ENCODE data around the gene FEM1A.
"Not testable (repeated sequence)": the region's sequence is repeated elsewhere in the genome, so short reads cannot be mapped to it uniquely, and the experiment has no call there.

Gene FEM1A

GRCh38 chr19:4774136-4774535, 17.4 kb upstream of the FEM1A start:
- no peak for DNase-seq

- DNase-seq: no peak
These were observed 15.8 kb upstream of the FEM1A start for GRCh38 chr19:4775627-4776152.

DNA sequence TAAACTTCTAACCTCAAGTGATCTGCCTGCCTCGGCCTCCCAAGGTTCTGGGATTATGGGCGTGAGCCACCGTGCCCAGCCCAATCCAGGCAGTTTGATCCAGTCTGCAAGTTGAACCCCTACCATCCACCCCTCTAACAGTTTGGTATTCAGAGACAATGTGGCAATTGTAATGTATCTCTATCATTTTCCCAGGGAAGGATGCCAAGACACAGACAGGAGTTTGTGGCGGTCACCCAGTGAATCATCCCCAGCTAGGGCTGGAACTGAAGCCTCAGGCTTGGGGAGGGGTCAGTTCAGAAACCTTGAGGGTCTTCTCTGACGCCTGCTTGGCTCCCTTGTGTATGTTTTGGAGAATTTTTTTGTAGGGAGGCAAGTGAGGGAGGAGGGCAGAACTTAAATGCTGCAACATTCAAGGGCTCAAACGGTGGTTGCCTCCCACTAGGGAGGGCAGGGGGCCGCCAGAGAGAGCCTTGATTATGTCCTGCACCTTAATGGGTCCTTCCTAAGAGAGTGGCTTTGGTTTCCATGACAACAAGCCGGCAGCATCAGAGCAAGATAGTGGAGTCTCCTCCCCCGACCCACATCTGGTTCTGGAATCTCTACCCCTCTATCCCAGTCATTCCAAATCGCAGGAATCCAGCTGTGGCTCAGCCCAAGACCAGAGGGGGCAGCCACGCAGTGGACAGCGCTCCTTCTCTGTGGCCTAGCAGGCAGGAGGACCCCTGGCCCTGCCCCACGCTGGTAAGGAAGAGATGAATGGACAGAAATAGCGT, 14.9 kb upstream of the FEM1A start:
- DNase-seq: no peak

GRCh38 chr19:4778124-4778523, 13.4 kb upstream of the FEM1A start:
- not testable (repeated sequence) for DNase-seq

- DNase-seq: no peak
These were observed 10.7 kb upstream of the FEM1A start for GRCh38 chr19:4780860-4781259.

DNA sequence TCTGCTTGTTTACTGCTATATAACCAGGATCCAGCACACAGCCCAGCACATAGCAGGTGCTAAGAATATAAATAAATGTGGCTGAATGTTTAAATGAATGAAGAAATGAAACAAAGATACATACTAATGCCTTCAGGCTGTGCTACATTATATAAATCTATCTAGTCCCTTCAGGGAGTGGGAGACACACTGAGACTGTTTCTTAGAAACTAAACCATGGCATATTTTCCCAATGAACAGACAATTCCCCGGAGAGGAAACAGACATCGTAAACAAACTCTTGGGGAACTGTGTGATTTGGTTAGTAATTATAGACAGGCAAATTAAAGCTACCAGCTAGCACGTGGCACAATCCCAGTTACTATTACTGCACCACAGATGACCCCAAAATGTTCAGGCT, 9.7 kb upstream of the FEM1A start:
- no peak for DNase-seq

GRCh38 chr19:4786412-4787016, 5.0 kb upstream of the FEM1A start:
- DNase-seq: not testable (repeated sequence)

DNA sequence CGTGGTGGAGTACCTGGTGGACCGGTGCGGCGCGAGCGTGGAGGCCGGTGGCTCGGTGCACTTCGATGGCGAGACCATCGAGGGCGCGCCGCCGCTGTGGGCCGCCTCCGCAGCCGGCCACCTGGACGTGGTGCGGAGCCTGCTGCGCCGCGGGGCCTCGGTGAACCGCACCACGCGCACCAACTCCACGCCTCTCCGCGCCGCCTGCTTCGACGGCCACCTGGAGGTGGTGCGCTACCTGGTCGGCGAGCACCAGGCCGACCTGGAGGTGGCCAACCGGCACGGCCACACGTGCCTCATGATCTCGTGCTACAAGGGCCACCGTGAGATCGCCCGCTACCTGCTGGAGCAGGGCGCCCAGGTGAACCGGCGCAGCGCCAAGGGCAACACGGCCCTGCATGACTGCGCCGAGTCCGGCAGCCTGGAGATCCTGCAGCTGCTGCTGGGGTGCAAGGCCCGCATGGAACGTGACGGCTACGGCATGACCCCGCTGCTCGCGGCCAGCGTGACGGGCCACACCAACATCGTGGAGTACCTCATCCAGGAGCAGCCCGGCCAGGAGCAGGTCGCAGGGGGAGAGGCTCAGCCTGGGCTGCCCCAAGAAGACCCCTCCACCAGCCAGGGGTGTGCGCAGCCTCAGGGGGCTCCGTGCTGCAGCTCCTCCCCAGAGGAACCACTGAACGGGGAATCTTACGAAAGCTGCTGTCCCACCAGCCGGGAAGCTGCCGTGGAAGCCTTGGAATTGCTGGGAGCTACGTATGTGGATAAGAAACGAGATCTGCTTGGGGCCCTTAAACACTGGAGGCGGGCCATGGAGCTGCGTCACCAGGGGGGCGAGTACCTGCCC, 708 bp downstream of the FEM1A start:
- DNase-seq: not testable (repeated sequence)

DNA sequence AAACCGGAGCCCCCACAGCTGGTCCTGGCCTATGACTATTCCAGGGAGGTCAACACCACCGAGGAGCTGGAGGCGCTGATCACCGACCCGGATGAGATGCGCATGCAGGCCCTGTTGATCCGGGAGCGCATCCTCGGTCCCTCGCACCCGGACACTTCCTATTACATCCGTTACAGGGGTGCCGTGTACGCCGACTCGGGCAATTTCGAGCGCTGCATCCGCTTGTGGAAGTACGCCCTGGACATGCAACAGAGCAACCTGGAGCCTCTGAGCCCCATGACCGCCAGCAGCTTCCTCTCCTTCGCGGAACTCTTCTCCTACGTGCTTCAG, 1.3 kb downstream of the FEM1A start:
- DNase-seq: not testable (repeated sequence)

- DNase-seq: not testable (repeated sequence)
These were observed 1.7 kb downstream of the FEM1A start for GRCh38 chr19:4793278-4793677.

- no peak for DNase-seq
These were observed 3.4 kb downstream of the FEM1A start for GRCh38 chr19:4794971-4795370.

DNA sequence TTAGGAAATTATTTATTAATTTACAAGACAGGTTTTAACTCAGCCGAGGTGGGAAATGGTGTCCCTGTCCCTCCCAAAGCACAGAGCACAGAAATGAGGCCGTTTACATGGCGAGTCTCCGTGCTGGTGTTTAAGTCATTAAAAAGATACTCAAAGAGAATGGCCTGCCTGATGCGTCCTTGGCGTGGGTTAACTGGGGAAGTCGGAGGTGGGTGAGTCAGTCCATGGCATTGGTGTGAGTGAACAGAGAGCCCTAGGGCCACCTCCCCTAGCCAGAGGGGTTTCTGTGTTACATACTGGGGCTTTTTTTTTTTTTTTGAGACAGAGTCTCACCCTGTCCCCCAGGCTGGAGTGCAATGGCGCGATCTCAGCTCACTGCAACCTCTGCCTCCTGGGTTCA, 3.9 kb downstream of the FEM1A start:
- DNase-seq: no peak

GRCh38 chr19:4800591-4801081, 9.1 kb downstream of the FEM1A start:
- no peak for DNase-seq

DNA sequence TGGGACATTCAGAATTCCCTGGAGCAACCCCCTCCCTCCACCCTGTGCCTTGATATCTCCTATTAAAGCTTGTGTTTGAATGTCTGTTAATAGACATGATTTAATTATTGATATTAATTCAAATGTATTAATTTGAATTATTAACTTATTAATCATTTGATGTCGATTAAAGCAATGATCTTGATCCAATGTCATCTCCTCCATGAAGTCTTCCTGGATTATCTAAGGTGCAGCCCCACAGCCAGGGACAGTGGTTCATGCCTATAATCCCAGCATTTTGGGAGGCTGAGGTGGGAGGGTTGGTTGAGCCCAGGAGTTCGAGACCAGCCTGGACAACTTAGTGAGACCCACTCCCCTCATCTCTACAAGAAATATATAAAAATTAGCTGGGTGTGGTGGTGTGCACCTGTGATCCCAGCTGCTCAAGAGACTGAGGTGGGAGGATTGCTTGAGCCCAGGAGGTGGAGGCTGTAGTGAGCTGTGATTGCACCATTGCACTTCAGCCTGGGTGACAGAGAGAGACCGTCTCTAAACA, 9.6 kb downstream of the FEM1A start:
- no peak for DNase-seq

DNA sequence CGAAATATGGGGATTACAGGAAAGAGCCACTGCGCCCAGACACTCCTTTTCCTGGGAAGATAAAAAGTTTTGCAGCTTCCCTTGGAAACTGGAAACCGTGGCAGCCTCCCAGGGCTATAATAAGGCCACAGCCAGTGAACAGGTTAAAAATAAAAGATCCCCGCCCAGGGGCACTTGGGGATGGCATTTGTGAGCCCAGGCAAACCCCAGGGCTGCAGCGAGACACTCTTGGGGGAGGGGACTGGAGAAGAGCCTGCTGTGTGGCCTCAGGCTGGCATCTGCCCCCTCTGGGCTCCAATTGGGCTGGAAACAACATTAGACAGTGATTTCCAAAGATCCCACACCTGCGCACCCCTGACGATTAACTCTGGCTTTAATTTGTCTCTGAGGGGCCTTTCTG, 11.2 kb downstream of the FEM1A start:
- DNase-seq: no peak

- DNase-seq: no peak
These were observed 12.5 kb downstream of the FEM1A start for GRCh38 chr19:4803736-4804695.

DNA sequence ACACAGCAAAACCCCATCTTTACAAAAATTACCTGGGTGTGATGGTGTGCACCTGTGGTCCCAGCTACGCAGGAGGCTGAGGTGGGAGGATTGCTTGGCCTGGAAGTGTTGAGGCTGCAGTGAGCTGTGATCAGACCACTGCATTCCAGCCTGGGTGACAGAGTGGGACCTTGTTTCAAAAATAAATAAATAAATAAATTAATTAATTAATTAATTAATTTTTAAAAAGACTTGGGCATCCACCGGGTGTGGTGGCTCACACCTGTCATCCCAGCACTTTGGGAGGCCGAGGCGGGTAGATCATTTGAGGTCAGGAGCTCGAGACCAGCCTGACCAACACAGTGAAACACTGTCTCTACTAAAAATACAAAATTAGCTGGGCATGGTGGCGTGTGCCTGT, 13.6 kb downstream of the FEM1A start:
- not testable (repeated sequence) for DNase-seq

DNA sequence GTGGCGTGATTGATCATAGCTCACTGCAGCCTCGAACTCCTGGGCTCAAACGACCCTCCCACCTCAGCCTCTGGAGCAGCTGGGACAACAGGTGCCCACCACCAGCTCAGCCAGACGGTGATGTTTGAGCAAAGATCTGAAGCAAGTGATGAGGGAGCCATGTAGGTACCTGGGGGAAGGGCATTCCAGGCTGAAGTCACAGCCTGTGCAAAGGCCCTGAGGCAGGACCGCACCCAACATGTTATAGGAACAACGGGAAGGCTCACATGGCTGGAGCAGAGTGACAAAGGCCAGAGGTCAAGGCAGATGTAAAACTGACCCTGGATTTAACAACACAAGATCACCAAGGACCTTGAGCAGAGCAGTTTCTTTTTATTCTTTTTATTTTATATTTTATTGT, 14.8 kb downstream of the FEM1A start:
- DNase-seq: no peak

GRCh38 chr19:4807188-4807587, 15.7 kb downstream of the FEM1A start:
- no peak for DNase-seq

GRCh38 chr19:4811328-4812131, 20.0 kb downstream of the FEM1A start:
- no peak for DNase-seq
